GM11168 (cell line): ENCODE data around the gene ZFR.
"Not testable (repeated sequence)": the region's sequence is repeated elsewhere in the genome, so short reads cannot be mapped to it uniquely, and the experiment has no call there.

Experiments
- in situ Hi-C: fragments of 300-500 bp; cut with MboI; formaldehyde crosslinking; loops from one replicate; pipeline ENCODE4 v1.12.0; 2022; ENCODE audit warnings: low sequenced_read_pairs; ENCODE audit not compliant: unreplicated experiment

The ZFR gene

DNA sequence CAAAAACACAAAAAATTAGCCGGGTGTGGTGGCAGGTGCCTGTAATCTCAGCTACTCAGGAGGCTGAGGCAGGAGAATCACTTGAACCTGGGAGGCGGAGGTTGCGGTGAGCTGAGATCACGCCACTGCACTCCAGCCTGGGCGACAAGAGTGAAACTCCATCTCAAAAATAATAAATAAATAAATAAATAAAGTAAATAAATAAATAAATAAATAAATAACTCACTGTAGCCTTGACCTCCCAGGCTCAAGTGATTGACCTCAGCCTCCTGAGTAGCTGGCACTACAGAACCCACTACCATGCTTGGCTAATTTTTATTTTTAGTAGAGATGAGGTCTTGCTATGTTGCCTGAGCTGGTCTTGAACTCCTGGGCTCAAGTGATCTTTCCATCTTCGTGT is 77.3 kb downstream of the ZFR start:
- in situ Hi-C loops: not testable (repeated sequence)

DNA sequence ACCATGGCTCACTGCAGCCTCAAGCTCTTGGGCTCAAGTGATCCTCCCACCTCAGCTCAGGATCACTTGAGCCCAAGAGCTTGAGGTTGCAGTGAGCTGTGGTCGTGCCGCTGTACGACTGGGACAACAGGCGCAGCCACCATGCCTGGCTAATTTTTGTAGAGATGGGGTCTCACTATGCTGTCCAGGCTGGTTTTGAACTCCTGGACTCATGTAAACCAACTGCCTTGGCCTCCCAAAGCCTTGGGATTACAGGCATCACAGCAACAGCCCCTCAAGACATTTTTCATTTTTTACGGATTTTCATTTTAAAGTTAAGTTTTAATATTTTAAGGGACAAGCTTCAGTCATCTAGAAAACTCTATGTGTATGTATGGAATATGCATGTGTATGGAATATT is 78.9 kb downstream of the ZFR start:
- in situ Hi-C loops: no loop called here

DNA sequence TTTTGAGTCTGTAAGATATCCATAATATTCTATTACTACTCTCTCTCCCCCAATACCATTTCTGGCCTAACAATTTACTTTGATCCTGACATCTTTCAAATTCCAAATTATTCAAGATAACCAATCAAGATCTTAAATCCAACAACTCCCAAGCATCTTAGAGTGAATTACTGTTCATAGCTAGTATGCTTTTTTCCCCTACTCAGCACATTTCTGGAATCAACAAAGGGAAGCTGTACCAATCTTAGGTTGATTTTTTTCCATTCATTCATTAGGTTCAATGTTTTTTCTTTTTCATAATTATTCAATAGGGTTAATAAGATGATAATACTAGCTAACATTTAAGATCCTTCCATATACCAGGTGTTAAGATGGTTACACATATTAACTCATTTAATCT is 81.5 kb downstream of the ZFR start:
- in situ Hi-C loops: no loop called here

DNA sequence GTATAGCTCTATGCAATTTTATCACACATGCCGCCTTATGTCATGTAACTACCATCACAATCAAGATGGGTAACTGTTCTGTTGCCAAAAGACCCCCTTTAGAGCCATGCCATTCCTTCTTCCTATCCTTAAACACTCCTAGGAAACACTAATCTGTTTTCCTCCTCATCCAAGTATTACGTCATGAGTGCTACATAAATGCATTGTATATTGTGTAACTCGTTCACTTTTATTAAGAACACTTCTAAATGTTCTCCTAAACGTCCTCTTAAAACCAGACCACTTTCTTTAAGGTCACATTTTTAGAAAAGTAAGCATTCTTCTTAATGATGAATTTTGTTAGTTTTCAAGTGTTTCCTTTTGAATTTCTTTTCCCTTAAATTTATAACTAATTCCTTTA is 82.0 kb downstream of the ZFR start:
- in situ Hi-C loops: no loop called here

DNA sequence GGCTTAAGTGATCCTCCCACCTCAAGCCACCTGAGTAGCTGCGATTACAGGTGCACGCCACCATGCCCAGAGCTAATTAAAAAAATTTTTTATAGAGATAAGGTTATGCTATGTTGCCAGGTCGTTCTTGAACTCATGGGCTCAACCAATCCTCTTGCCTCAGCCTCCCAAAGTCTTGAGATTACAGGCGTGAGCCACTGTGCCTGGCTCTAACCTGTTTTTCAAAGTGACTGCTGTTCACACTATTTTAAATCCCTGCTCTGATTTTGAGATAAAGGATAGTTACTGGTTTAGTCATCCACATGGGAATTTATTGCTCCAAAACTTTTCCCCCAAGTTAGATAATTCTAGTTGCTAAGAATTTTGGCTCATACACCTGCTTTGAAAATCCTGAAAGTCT is 83.6 kb downstream of the ZFR start:
- in situ Hi-C loops: no loop called here

DNA sequence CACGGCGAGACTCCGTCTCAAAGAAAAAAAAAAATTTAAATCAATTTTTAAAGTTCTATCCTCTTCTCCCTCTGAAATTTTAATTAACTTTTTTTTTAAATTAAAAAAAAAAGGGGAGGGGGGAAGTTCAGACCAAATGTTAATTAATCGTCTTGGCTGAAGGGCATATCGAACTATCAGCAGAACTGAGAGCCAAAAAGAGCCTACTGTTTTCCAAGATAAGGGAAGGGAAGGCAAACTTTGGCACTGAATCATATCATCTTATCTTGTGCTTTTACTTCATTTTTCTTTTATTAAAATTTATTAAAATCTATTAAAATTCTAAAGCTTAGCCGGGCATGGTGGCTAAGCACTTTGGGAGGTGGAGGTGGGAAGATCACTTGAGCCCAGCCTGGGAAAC is 85.9 kb downstream of the ZFR start:
- in situ Hi-C loops: no loop called here

DNA sequence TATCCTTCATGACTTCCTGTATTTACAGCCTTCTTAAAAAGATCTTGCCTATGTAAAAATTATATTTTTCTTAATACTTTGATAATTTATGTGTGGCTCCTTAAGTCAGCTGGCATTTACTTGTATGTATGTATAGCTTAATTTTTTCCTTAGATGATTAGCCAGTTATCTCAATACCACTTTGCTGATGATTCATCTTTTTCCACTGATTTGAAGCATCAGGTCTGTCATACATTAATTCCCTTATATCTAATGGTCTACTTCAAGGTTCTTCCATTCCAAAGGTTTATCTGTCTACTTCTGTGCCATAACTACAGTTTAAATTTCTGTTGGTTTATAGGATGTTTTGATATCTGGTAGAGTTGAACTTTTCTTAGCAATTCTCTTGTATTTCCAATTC is 86.9 kb downstream of the ZFR start:
- in situ Hi-C loops: no loop called here

DNA sequence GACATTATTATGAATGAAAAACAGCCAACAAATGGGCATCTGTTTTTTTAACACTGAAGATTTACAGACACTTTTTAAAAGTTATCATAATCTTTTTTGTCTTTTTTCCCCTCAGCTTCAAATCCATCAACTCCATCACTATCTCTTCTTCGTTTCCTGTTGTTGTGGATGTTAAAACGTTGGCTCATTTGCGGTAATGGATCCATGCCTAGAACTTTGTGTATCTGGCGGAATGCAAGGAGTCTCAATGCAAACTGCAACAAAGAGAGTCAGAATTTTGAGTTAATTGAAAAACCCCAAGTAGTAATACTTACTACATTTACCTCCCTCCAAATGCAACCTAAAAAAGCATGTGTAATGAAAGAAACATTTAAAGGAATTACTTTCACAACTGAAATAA is 88.9 kb downstream of the ZFR start:
- in situ Hi-C loops: no loop called here

DNA sequence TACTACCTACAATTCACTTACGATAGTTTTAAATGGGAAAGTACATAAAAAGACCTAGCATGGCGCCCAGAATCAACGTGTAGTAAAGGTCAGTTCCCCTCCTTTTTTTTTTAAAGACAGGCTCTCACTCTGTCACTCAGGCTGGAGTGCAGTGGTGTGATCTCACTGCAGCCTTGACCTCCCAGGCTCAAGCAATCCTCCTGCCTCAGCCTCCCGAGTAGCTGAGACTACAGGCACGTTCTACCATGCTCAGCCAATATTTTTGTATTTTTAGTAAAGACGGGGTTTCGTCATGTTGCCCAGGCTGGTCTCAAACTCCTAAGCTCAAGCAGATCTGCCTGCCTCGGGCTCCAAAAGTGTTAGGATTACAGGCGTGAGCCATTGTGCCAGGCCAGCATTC is 91.1 kb downstream of the ZFR start:
- in situ Hi-C loops: no loop called here

DNA sequence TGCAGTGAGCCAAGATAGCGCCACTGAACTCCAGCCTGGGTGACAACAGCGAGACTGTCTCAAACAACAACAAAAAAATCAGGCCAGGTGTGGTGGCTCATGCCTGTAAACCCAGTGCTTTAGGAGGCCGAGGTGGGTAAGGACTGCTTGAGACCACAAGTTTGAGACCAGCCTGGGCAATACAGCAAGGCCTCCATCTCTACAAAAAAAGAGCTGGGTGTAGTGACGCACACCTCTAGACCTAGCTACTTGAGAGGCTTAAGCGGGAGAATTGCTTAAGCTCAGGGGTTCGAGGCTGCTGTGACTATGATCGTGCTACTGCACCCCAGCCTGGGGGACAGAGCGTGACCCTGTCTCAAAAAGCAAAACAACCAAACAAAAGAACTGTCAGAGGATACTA is 91.9 kb downstream of the ZFR start:
- in situ Hi-C loops: no loop called here

DNA sequence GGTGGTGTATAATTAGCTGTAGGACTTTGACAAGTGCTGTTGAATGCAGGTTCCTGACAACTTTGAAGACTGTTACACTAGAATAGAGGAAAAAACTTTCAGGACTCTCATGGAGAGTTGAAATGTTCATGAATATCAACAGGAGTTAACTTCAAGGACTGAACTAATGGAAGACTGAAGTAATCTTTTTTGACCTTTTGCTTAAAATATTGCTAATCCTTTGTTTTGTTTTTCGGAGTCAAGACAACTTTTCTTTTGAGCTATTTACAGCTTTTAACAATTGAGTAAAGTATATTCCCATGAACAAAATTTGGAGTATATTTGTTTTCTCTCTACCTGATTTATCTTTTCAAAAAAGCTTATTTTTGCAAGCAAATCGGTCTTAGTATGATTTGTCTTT is 97.7 kb downstream of the ZFR start:
- in situ Hi-C loops: no loop called here

DNA sequence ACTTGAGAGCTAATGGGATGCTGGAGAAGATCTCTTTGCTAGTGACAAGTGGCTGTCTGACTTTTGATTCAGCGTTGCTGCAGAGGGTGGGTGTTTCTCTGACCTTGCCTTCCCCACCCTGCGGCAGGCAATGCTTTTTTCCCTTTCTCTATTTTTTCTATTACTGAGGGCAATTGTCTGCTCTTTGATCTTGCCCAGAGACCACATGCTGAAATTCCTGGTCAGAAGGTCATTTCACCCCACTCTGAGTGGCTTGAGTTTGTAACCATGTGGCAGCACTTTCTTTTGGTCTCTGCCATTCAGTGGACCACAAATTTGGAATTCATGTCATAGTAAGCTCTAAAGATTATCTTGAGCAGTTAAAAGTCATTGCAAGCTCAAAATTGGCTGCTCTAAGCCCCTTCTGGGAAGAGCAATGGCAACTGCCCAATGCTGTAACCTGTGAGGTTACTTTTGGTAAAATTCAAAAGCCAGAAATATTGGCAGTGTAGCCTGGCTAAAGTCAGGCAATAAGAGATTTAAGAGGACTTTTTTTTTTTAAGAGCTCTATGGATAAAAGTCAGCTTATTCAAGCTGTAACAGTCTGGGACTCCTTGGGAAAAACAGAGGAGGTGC is 101.4 kb downstream of the ZFR start:
- in situ Hi-C loops: no loop called here

DNA sequence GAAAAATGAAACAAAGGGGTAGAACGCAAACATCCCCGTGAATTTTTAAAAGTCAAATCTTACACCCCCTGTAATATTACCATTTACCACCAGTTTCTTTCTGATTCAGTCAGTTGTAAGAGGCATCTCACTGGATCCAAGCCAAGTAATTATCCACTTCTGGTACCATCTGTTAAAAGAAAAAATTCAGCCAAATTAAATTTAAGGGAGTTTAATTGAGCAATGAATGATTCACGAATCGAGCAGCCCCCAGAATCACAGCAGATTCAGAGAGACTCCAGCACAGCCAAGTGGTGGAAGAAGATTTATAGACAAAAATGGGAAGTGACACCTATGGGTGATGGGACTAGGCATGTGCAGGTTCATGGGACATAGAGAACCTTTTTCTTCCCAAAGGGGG is 101.9 kb downstream of the ZFR start:
- in situ Hi-C loops: no loop called here

DNA sequence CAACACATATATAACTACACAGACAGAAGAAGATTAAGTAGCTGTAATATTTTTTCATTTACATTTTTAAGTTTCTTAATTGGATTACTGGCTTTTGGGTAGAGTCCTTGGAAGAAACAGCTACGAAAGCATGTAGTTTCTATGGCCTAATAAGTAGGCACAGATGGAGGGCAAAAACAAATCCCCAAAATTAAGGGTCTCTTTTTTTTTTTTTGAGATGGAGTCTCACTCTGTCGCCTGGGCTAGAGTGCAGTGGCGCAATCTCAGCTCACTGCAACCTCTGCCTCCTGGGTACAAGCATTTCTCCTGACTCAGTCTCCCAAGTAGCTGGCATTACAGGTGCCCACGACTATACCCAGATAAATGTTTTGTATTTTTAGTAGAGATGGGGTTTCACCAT is 104.7 kb downstream of the ZFR start:
- in situ Hi-C loops: no loop called here

DNA sequence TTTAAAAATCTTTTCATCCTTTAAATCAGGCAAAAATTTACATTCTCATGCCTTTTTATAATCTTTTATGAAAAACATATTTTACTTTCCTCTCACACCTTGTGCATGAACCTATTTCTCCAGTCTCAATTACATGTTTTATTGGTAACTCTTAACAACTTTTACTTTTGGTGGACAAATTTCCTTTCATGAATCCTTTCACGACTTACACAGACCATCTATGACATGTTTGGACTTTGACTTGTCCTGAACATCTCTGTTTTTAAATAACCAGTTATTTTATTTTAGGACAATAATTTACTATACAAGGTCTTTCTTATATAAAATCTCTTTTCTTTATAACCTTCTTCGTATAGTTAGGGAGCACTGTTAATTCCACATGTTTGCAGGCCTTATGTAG is 105.3 kb downstream of the ZFR start:
- in situ Hi-C loops: no loop called here

DNA sequence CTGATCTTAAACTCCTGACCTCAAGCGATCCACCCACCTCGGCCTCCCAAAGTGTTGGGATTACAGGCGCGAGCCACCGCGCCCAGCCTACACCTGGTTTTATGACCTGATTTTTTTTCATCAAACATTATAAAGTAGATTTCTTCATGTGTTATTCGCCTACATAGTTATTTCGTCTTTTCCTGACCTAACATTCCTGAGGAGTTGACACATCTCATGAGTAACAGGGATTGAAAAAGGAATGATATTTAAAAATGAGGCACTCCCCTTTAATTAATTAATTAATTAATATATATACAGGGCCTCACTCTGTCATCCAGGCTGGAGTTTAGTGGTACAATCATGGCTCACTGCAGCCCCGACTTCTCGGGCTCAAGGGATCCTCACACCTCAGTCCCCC is 111.6 kb downstream of the ZFR start:
- in situ Hi-C loops: no loop called here

DNA sequence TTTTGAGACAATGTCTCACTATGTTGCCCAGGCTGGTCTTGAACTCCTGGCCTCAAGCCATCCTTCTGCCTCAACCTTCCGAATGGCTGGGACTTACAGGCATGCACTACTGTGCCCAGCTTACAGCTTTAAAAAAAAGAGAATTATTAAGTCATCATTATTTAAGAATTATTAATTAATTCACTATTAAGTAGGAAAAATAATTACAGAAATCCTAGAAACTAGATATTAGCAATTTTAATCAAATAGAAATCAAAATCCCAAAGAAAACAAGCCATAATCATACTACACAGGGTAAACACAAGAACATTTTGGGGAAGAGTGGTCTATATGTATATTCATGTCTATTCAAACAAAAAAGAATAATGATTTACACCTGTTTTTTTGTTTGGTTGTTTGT is 112.2 kb downstream of the ZFR start:
- in situ Hi-C loops: no loop called here

DNA sequence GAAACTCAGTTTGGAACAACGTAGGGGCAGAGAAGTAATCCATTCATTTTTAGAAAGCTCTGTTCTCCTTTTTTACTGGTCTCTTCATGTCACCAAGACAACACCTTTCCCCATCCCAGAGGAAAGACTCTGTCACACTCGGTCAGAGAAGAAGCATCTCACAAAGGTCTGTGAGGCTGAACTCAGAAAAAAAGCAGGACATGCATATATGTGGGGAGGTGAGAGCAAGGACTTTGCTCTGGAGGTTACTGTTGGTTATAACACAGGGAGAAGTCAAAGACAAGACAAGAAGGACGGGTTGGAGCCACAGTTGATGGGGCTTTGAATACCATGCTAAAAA is 112.6 kb downstream of the ZFR start:
- in situ Hi-C loops: no loop called here

DNA sequence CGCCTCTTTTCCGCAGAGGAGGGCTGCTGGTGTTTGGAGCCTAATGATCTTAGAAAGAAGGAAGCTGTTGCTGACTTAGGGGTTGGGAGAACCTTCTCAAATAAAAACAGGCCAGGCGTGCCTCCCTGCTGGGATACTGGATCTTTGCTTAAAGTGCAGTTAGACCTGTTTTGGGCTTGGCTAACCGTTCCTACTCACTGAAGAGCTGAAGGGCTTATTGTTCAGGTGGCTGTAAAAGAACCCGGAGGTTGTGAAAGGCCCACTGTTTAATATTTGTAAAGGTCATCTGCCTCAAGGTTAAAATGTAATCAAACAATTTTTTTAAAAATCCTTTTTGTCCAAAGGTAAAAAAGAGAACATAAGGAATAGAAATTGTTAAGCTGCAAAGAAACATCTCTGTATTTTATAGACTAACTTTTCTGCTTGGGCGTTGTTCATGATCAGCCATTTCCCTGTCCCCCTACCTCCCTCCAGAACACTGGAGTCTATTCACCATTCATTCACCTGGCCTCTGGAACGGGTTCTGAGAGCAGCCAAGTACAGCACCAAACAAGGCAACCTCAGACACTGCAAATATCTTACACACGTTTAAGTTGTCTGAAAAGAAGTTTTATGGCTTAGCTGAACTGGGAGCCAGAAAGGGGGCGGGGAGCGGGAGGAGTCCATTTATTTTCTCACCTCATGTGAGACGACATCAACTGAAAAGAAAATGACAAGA is 113.2 kb downstream of the ZFR start:
- in situ Hi-C loops: no loop called here

DNA sequence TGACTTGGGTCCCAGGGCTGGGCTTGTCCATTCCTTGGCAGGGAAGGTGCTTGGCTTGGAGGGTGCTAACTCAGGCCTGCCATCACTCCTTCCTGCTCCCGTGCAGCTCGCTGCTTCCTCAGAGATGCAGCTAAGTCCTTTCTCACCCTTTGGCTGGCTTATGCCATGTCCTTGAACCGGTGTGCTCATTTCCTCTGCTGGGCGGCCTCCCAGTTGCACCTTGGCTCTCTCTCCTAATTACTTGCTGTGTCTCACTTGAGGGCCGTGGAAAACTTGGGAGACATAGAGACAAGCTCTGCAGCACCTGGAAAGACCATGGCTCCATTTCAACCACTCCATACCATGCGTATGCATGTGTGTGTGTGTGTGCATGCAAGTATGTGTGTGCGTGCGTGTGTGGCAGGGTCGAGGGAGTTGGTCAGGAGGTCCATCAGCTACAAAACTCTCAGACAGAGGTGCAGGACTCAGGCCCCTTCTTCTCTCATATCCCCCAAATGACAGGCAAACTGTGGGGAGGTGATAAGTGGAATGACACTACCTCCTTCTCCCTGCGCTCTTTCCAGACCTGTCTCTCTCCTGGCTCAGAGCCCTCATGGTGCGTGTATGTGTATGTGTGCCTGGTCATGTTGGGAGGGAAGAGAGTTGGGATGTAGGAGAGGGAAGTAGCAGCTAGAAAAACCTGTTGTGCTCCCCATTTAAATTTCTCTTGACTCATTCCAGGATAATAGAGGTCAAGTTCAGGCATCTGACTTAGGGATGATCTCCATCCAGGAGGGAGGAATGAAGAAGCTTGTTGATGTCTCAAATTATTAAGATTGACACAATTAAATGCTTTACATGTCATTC is 114.2 kb downstream of the ZFR start:
- in situ Hi-C loops: no loop called here

DNA sequence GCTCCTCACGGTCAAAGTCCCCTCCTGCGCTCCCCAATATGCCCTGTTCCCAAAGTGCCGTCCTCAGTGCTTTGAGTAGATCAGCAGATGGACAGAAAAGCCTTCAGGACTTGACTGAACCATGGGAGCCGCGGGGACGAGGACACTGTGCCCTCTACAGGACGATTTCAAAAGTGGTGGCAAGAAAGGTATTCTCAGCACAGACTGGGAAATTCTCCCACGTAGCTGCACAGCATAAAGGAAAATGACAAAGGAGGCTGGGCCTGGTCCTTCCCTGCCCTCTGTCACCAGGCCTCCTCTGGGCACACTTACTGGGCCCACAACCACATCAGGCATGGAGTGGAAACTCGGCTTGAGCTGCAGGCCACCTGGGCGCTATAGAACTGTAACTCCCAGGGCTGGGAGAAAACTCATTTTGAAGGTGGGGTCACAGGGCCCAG is 115.1 kb downstream of the ZFR start:
- in situ Hi-C loops: loop anchor here (5.0 kb wide), 1 partner anchor 102 kb away; no protein-coding TSS in a partner anchor
